Panc1 (cell line): ENCODE data around the gene PCNT.

Source experiments
- SIN3A ChIP-seq: IDR thresholded peaks from 2 replicates; pipeline ENCODE4 v1.6.1; 2012; ENCODE audit warnings: low read depth, mild to moderate bottlenecking, low read length, moderate library complexity, borderline replicate concordance; ENCODE audit not compliant: insufficient read depth
- TF ChIP-seq, protein P1 (sequence below): fragments of 450-650 bp; IDR thresholded peaks from 2 replicates; pipeline ENCODE4 v1.5.1; 2017; ENCODE audit warnings: mild to moderate bottlenecking

DNA sequence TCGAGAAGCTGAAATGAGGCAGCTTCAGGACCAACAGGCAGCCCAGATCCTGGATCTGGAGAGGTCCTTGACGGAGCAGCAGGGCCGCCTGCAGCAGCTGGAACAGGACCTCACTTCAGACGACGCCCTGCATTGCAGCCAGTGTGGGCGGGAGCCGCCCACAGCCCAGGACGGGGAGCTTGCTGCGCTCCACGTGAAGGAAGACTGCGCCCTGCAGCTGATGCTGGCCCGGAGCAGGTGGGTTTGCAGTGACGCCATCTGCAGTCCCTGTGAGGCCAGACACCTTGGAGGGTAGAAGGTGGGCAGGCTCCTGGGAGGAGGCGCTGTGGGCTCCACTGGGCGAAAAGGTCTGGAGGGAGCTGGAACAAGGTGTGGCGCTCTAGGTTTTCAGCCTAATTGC, 39.7 kb downstream of the PCNT start:
- TF ChIP-seq, protein P1, sequence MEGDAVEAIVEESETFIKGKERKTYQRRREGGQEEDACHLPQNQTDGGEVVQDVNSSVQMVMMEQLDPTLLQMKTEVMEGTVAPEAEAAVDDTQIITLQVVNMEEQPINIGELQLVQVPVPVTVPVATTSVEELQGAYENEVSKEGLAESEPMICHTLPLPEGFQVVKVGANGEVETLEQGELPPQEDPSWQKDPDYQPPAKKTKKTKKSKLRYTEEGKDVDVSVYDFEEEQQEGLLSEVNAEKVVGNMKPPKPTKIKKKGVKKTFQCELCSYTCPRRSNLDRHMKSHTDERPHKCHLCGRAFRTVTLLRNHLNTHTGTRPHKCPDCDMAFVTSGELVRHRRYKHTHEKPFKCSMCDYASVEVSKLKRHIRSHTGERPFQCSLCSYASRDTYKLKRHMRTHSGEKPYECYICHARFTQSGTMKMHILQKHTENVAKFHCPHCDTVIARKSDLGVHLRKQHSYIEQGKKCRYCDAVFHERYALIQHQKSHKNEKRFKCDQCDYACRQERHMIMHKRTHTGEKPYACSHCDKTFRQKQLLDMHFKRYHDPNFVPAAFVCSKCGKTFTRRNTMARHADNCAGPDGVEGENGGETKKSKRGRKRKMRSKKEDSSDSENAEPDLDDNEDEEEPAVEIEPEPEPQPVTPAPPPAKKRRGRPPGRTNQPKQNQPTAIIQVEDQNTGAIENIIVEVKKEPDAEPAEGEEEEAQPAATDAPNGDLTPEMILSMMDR: no peak
- TF ChIP-seq SIN3A: no peak
